Suprapubic skin (tissue), 4 donors: Measurements from ENCODE around the gene DDC. TPM values are rescaled to one million over a fixed set of nuclear protein-coding genes. Genes with fewer than 3 reads are reported as not detected.
A peak's percentile ranks its signal among the peaks of the same experiment; 100 is the strongest.

Source experiments
- DNase-seq, 2 donors: peaks; one replicate each; pipeline ENCODE4 v3.0.0-alpha.2; 2019; ENCODE audit warnings: low spot score in 2 of 2
- H3K27ac ChIP-seq: fragments of 200-600 bp; sonication (generic); one replicate; pipeline ENCODE4 v1.5.1; 2019
- H3K27me3 ChIP-seq: fragments of 200-600 bp; sonication (generic); one replicate; pipeline ENCODE4 v1.5.1; 2019
- H3K36me3 ChIP-seq: fragments of 200-600 bp; sonication (generic); one replicate; pipeline ENCODE4 v1.5.1; 2019
- H3K4me1 ChIP-seq: fragments of 200-600 bp; sonication (generic); one replicate; pipeline ENCODE4 v1.5.1; 2019
- H3K4me3 ChIP-seq: fragments of 200-600 bp; sonication (generic); one replicate; pipeline ENCODE4 v1.5.1; 2019; ENCODE audit warnings: mild to moderate bottlenecking
- H3K9me3 ChIP-seq: fragments of 200-600 bp; sonication (generic); one replicate; pipeline ENCODE4 v1.5.1; 2019
- EP300 ChIP-seq: sonication (generic); formaldehyde crosslinking; IDR thresholded peaks from one replicate; pipeline ENCODE4 v1.6.1; 2017; ENCODE audit warnings: antibody characterized with exemption
- POLR2A ChIP-seq, 2 donors: fragments of 450-650 bp; IDR thresholded peaks; one replicate each; pipeline ENCODE4 v1.6.1; 2017; ENCODE audit warnings: antibody characterized with exemption in 2 of 2, mild to moderate bottlenecking in 2 of 2, moderate library complexity in 2 of 2
- POLR2AphosphoS5 ChIP-seq, 3 donors: sonication (generic); formaldehyde crosslinking; IDR thresholded peaks; one replicate each; pipeline ENCODE4 v1.6.1; 2017; ENCODE audit warnings: antibody characterized with exemption in 3 of 3
- WGBS: methylation state at CpG from one replicate; pipeline ENCODE4 v1.1.5; 2018; 5-methylcytosine and 5-hydroxymethylcytosine counted together
- total RNA-seq, 4 donors: library from RNA; depleted of rRNA; stranded (reverse); fragments of >200 nt; gene quantifications; one replicate each; pipeline ENCODE4 v1.1.0, GENCODE V29; 2016
- TF ChIP-seq, protein P1 (sequence below), 2 donors: fragments of 200-600 bp in 1 of 2; fragments of 450-650 bp in 1 of 2; sonication (generic) in 1 of 2; IDR thresholded peaks; one replicate each; pipeline ENCODE4 v1.5.1; 2016 to 2019; ENCODE audit warnings: antibody characterized with exemption in 2 of 2, mild to moderate bottlenecking in 1 of 2, moderate library complexity in 1 of 2

Gene DDC
- total RNA-seq, 4 donors from 2014 or later = 1.6 to 3.6 TPM; not detected in 2

DNA sequence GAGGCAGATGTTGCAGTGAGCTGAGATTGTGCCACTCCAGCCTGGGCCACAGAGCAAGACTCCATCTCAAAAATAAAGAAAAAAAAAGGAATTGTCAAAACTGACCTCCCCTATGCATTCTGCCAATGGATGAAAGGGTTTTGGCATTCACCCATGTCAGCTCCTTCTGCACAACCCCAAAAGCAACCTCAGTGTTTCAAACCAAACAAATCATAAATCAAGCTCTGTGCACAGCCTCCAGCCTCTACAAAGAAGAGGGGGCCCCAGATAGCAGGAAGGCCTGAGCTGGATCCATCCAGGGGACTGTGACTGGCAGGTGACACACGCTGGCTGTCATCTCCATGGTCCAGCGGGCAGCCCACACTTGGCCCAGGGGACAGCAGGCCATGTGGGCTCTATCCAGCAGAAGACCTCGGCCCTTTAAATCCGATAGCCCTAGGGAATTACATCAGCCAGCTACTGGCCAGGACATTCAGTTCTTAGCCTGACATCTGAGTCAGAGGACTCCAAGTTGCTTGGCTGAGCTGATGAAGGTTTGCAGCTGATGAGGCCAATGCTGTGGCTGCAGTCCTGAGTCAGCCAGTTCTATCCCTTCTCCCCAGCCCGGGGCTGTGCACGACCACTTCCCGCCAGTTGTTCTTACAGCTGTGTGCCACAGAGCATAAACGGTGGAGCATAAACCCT lies 63.1 kb downstream of the DDC start:
- 54% methylated on average over 6 of the region's 8 CpGs for WGBS
- H3K4me3 ChIP-seq = no peak overlapping the region
- H3K36me3 ChIP-seq = no peaks in the 10 kb centered on the region
- DNase-seq = peak in 1 of 2 donors; percentile 78
- peaks cover 18% of the 10 kb centered on the region for H3K4me1 ChIP-seq
- H3K27ac ChIP-seq = peak overlapping the region; percentile 71
- H3K27me3 ChIP-seq = no peaks in the 10 kb centered on the region
- H3K9me3 ChIP-seq = no peaks in the 10 kb centered on the region
- TF ChIP-seq POLR2AphosphoS5 (IDR thresholded peaks at IDR 0.05) (peak in 2 of 3 donors; percentile 63 to 95), EP300 (peak; percentile 93)
- TF ChIP-seq, protein P1, sequence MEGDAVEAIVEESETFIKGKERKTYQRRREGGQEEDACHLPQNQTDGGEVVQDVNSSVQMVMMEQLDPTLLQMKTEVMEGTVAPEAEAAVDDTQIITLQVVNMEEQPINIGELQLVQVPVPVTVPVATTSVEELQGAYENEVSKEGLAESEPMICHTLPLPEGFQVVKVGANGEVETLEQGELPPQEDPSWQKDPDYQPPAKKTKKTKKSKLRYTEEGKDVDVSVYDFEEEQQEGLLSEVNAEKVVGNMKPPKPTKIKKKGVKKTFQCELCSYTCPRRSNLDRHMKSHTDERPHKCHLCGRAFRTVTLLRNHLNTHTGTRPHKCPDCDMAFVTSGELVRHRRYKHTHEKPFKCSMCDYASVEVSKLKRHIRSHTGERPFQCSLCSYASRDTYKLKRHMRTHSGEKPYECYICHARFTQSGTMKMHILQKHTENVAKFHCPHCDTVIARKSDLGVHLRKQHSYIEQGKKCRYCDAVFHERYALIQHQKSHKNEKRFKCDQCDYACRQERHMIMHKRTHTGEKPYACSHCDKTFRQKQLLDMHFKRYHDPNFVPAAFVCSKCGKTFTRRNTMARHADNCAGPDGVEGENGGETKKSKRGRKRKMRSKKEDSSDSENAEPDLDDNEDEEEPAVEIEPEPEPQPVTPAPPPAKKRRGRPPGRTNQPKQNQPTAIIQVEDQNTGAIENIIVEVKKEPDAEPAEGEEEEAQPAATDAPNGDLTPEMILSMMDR (IDR thresholded peaks at IDR 0.05) = no peak

- peaks cover 25% of the 10 kb centered on the region for H3K4me1 ChIP-seq
- H3K27me3 ChIP-seq = no peaks in the 10 kb centered on the region
- H3K4me3 ChIP-seq = no peak overlapping the region
- no peak for TF ChIP-seq POLR2A (IDR thresholded peaks at IDR 0.05)
- no peak for TF ChIP-seq EP300
- no peak for TF ChIP-seq POLR2AphosphoS5 (IDR thresholded peaks at IDR 0.05)
- TF ChIP-seq, protein P1 (IDR thresholded peaks at IDR 0.05) = no peak
- no peaks in the 10 kb centered on the region for H3K36me3 ChIP-seq
- no peak for DNase-seq
- no peaks in the 10 kb centered on the region for H3K9me3 ChIP-seq
- 86% methylated on average over 6 of the region's 6 CpGs for WGBS
- no peak overlapping the region for H3K27ac ChIP-seq
These were observed 66.1 kb downstream of the DDC start for GRCh38 chr7:50499092-50499491.

DNA sequence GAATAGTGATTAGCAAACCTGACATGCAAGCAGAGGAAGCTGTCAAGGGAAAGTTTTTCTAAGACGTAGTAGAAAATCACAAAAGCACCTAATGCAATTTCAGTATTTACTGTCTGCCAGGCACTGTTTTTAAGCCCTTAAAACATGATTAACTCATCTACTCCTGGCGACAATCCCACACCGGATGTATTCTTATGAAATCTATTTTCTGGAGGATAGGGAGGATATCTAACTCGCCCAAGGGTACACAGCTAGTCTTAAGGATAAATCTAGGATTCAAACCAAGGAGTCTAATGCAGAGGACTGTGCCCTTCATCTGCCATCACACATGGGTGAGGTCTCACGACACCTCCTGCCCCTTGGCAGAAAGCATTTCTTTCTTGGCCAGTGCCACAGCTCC lies 67.2 kb downstream of the DDC start:
- Histone ChIP-seq H3K27ac (no peak overlapping the region), H3K9me3 (no peaks in the 10 kb centered on the region), H3K36me3 (no peaks in the 10 kb centered on the region), H3K4me3 (no peak overlapping the region), H3K27me3 (no peaks in the 10 kb centered on the region), H3K4me1 (peaks cover 19% of the 10 kb centered on the region)
- DNase-seq = no peak
- 17% methylated on average over 5 of the region's 5 CpGs for WGBS
- TF ChIP-seq, protein P1 (IDR thresholded peaks at IDR 0.05) = no peak
- no peak for TF ChIP-seq POLR2A (IDR thresholded peaks at IDR 0.05)
- no peak for TF ChIP-seq EP300
- TF ChIP-seq POLR2AphosphoS5 (IDR thresholded peaks at IDR 0.05) = no peak

DNA sequence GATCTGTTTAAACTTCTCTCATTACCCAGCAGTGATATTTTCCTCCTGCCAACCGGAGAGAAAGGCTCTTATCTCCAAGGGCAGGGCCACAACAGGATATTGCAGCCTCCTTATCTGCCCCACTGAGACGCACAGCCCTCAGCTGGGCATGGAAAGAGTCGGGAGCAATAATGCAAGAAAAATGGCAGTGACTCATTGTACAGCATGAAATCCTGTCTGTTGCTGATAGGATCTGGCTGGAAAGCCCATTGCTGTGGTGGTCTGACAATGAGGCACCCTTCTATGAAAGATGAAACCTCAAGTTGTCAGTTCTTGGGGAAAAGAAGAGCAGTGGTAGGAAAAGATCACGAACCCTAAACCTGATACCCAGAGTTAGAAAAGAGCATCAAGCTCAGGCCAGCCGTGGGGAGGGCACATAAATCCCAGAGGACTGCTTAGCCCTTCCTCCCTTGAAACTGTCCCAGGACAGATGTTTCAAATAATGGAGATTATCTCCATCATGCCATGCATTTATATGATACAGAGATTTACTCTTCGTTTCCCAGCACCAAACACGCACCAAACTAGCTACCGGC lies 68.0 kb downstream of the DDC start:
- Histone ChIP-seq H3K27ac (no peak overlapping the region), H3K4me3 (no peak overlapping the region), H3K9me3 (no peaks in the 10 kb centered on the region), H3K4me1 (peaks cover 13% of the 10 kb centered on the region), H3K27me3 (no peaks in the 10 kb centered on the region), H3K36me3 (no peaks in the 10 kb centered on the region)
- DNase-seq = no peak
- TF ChIP-seq EP300 (no peak), POLR2AphosphoS5 (IDR thresholded peaks at IDR 0.05) (no peak), POLR2A (IDR thresholded peaks at IDR 0.05) (no peak)
- WGBS = 58% methylated on average over 8 of the region's 8 CpGs

GRCh38 chr7:50496569-50496968 lies 68.6 kb downstream of the DDC start:
- 61% methylated on average over 6 of the region's 6 CpGs for WGBS
- H3K27ac ChIP-seq = no peak overlapping the region
- no peaks in the 10 kb centered on the region for H3K9me3 ChIP-seq
- TF ChIP-seq POLR2A (IDR thresholded peaks at IDR 0.05) (no peak), POLR2AphosphoS5 (IDR thresholded peaks at IDR 0.05) (no peak), EP300 (no peak)
- TF ChIP-seq, protein P1 (IDR thresholded peaks at IDR 0.05) = no peak
- DNase-seq = no peak
- H3K4me3 ChIP-seq = no peak overlapping the region
- H3K27me3 ChIP-seq = no peaks in the 10 kb centered on the region
- peaks cover 13% of the 10 kb centered on the region for H3K4me1 ChIP-seq
- H3K36me3 ChIP-seq = no peaks in the 10 kb centered on the region
